GM23248 (cell line): ENCODE data around the gene ABCA1. TPM values are rescaled to one million over a fixed set of nuclear protein-coding genes. Genes with fewer than 3 reads are reported as not detected.

Source experiments
- DNase-seq: peaks from one replicate; pipeline ENCODE4 v3.0.0-alpha.2; 2015
- H2AFZ ChIP-seq: fragments of 200-600 bp; sonication (generic); 2 replicates; pipeline ENCODE4 v1.6.1; 2016; ENCODE audit warnings: antibody characterized with exemption
- H3F3A ChIP-seq: fragments of 200-600 bp; sonication (generic); 2 replicates; pipeline ENCODE4 v1.6.1; 2016; ENCODE audit warnings: mild to moderate bottlenecking, antibody characterized with exemption, mixed run types; ENCODE audit not compliant: insufficient read depth
- H3K27ac ChIP-seq: fragments of 200-600 bp; sonication (generic); 2 replicates; pipeline ENCODE4 v1.5.1; 2016; ENCODE audit warnings: mild to moderate bottlenecking
- H3K27me3 ChIP-seq: fragments of 200-600 bp; sonication (generic); replicated peaks from 2 replicates; pipeline ENCODE4 v1.6.1; 2016; ENCODE audit warnings: mild to moderate bottlenecking; ENCODE audit not compliant: insufficient read depth
- H3K36me3 ChIP-seq: fragments of 200-600 bp; sonication (generic); 2 replicates; pipeline ENCODE4 v1.6.1; 2016; ENCODE audit warnings: low read depth, mild to moderate bottlenecking
- H3K4me1 ChIP-seq: fragments of 200-600 bp; sonication (generic); 2 replicates; pipeline ENCODE4 v1.6.1; 2016; ENCODE audit warnings: mild to moderate bottlenecking; ENCODE audit not compliant: insufficient read depth
- H3K4me2 ChIP-seq: fragments of 200-600 bp; sonication (generic); one replicate; pipeline ENCODE4 v1.6.1; 2016; ENCODE audit warnings: mild to moderate bottlenecking; ENCODE audit not compliant: unreplicated experiment
- H3K4me3 ChIP-seq: fragments of 200-600 bp; sonication (generic); 2 replicates; pipeline ENCODE4 v1.5.1; 2016; ENCODE audit warnings: mild to moderate bottlenecking
- H3K79me2 ChIP-seq: fragments of 200-600 bp; sonication (generic); 2 replicates; pipeline ENCODE4 v1.6.1; 2016; ENCODE audit warnings: mild to moderate bottlenecking; ENCODE audit not compliant: insufficient read depth
- H3K9ac ChIP-seq: fragments of 200-600 bp; sonication (generic); 2 replicates; pipeline ENCODE4 v1.6.1; 2016; ENCODE audit warnings: mild to moderate bottlenecking
- H3K9me2 ChIP-seq: fragments of 200-600 bp; sonication (generic); 2 replicates; pipeline ENCODE4 v1.6.1; 2016; ENCODE audit warnings: mixed run types, mild to moderate bottlenecking, moderate library complexity; ENCODE audit not compliant: insufficient read depth
- H3K9me3 ChIP-seq: fragments of 200-600 bp; sonication (generic); one replicate; pipeline ENCODE4 v1.6.1; 2017; ENCODE audit warnings: low read depth
- H4K20me1 ChIP-seq: fragments of 200-600 bp; sonication (generic); 2 replicates; pipeline ENCODE4 v1.6.0; 2016; ENCODE audit not compliant: insufficient read depth
- EZH2 ChIP-seq: fragments of 200-600 bp; sonication (generic); IDR thresholded peaks from 2 replicates; pipeline ENCODE4 v1.6.1; 2018; ENCODE audit warnings: antibody characterized with exemption, mild to moderate bottlenecking; ENCODE audit not compliant: insufficient read depth, poor library complexity, severe bottlenecking
- EZH2phosphoT487 ChIP-seq: fragments of 200-600 bp; sonication (generic); IDR thresholded peaks from 2 replicates; pipeline ENCODE4 v1.6.1; 2018; ENCODE audit warnings: antibody characterized with exemption, moderate library complexity, mild to moderate bottlenecking, low read depth; ENCODE audit not compliant: insufficient read depth
- WGBS, 2 experiments: methylation state at CpG; one replicate each; pipeline ENCODE4 v1.1.6; 2015 to 2017; ENCODE audit warnings: low lambda C conversion rate in 2 of 2, low coverage in 1 of 2; ENCODE audit errors: missing lambda C conversion rate in 2 of 2; 5-methylcytosine and 5-hydroxymethylcytosine counted together
- in situ Hi-C: fragments of 300-500 bp; cut with MboI; formaldehyde crosslinking; loops from 2 replicates; pipeline ENCODE4 v1.15.0; 2020
- polyA plus RNA-seq: library from polyadenylated mRNA; unstranded; fragments of >200 nt; fragmentation: Nextera tagmentation; extraction: Ambion mirVana; gene quantifications from 2 replicates; pipeline ENCODE4 v1.2.1, GENCODE V29; 2016
- total RNA-seq: library from RNA; depleted of rRNA; stranded (reverse); fragments of >200 nt; shearing (Covaris generic); gene quantifications from 2 replicates; pipeline ENCODE4 v1.2.3, GENCODE V29; 2014

ABCA1 gene
- total and polyA plus RNA-seq, 2 experiments from 2014 or later, result 6.8 to 15.9 TPM

GRCh38 chr9:104869811-104870210 lies 58.1 kb downstream of the ABCA1 start:
- TF ChIP-seq EZH2 (no peak), EZH2phosphoT487 (no peak)
- Histone ChIP-seq H3K27me3 (no peaks in the 10 kb centered on the region), H3K9me2 (no peaks in the 10 kb centered on the region), H3K4me3 (no peak overlapping the region), H3K79me2 (no peaks in the 10 kb centered on the region), H3F3A (peaks cover 43% of the 10 kb centered on the region), H4K20me1 (no peaks in the 10 kb centered on the region), H3K36me3 (no peaks in the 10 kb centered on the region), H3K9me3 (no peaks in the 10 kb centered on the region), H3K27ac (0 out of 2 replicates have a peak overlapping the region, but pooled peaks have one; percentile 4), H3K4me2 (no peak overlapping the region), H3K4me1 (peaks cover 55% of the 10 kb centered on the region), H3K9ac (no peak overlapping the region), H2AFZ (no peak overlapping the region)
- in situ Hi-C loops, result loop anchor here (10.0 kb wide), 1 partner anchor 545 kb away; no protein-coding TSS in a partner anchor
- peak; percentile 46 for DNase-seq
- 19 to 32% methylated on average over 1 of the region's 1 CpG for WGBS, 2 experiments

- in situ Hi-C loops, result loop anchor here (10.0 kb wide), 1 partner anchor 546 kb away; no protein-coding TSS in a partner anchor
- Histone ChIP-seq H3K79me2 (no peaks in the 10 kb centered on the region), H3K36me3 (no peaks in the 10 kb centered on the region), H3K9me3 (no peaks in the 10 kb centered on the region), H3F3A (peaks cover 47% of the 10 kb centered on the region), H3K27ac (peak overlapping the region; percentile 12; the same call in 1 of the 2 replicates), H3K4me1 (peaks cover 62% of the 10 kb centered on the region), H3K9me2 (no peaks in the 10 kb centered on the region), H3K27me3 (no peaks in the 10 kb centered on the region), H2AFZ (no peak overlapping the region), H3K4me2 (peak overlapping the region; percentile 39), H3K9ac (peak overlapping the region; percentile 33; the same call in 1 of the 2 replicates), H4K20me1 (no peaks in the 10 kb centered on the region), H3K4me3 (no peak overlapping the region)
- 44 to 50% methylated on average over 10 to 12 of the region's 12 CpGs for whole genome bisulfite sequencing, 2 experiments
- DNase-seq, result peak; percentile 88
- TF ChIP-seq EZH2phosphoT487 (no peak), EZH2 (no peak)
These were observed 59.1 kb downstream of the ABCA1 start for GRCh38 chr9:104868687-104869404.

DNA sequence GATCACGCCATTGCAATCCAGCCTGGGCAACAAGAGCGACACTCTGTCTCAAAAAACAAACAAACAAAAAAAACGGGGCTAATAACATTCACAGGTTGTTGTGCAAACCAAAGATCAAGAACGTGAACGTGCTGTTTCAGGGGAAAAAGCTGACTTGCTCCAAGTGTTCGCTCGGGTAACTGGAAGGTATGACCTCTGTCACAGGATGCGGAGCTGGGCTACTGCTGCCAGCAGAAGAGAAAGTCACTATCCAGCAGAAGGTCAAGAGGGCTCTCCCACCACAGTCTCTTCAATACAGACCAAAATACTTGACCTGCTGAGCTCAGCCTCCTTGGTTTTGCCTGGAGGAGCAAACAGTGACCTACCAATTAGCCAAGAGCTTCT lies 59.7 kb downstream of the ABCA1 start:
- Histone ChIP-seq H2AFZ (no peak overlapping the region), H3F3A (peaks cover 47% of the 10 kb centered on the region), H3K9me3 (no peaks in the 10 kb centered on the region), H3K27me3 (no peaks in the 10 kb centered on the region), H3K79me2 (no peaks in the 10 kb centered on the region), H3K9ac (0 out of 2 replicates have a peak overlapping the region, but pooled peaks have one; percentile 24), H3K36me3 (no peaks in the 10 kb centered on the region), H3K4me1 (peaks cover 62% of the 10 kb centered on the region), H4K20me1 (no peaks in the 10 kb centered on the region), H3K9me2 (no peaks in the 10 kb centered on the region), H3K27ac (no peak overlapping the region), H3K4me3 (no peak overlapping the region), H3K4me2 (no peak overlapping the region)
- no peak for DNase-seq
- in situ Hi-C loops, result loop anchor here (10.0 kb wide), 1 partner anchor 547 kb away; no protein-coding TSS in a partner anchor
- TF ChIP-seq EZH2phosphoT487, result no peak
- no peak for TF ChIP-seq EZH2
- 78 to 83% methylated on average over 8 of the region's 8 CpGs for WGBS, 2 experiments

GRCh38 chr9:104866191-104866590 lies 61.8 kb downstream of the ABCA1 start:
- no peak overlapping the region for H3K4me3 ChIP-seq

More at GRCh38 chr9:104866191-104866590, 61.8 kb downstream of the ABCA1 start:
- peak; percentile 72 for DNase-seq
- 100% methylated on average over 1 of the region's 1 CpG for WGBS, 2 experiments
- H3F3A ChIP-seq, result peaks cover 44% of the 10 kb centered on the region
- no peaks in the 10 kb centered on the region for H3K9me2 ChIP-seq
- no peaks in the 10 kb centered on the region for H3K79me2 ChIP-seq
- no peak overlapping the region for H2AFZ ChIP-seq
- in situ Hi-C loops, result loop anchor here (10.0 kb wide), 1 partner anchor 549 kb away; no protein-coding TSS in a partner anchor
- no peak overlapping the region for H3K27ac ChIP-seq
- H3K4me1 ChIP-seq, result peaks cover 58% of the 10 kb centered on the region
- no peaks in the 10 kb centered on the region for H3K27me3 ChIP-seq
- no peaks in the 10 kb centered on the region for H3K9me3 ChIP-seq
- H4K20me1 ChIP-seq, result no peaks in the 10 kb centered on the region
- no peaks in the 10 kb centered on the region for H3K36me3 ChIP-seq
- H3K4me2 ChIP-seq, result no peak overlapping the region
- no peak for TF ChIP-seq EZH2
- no peak for TF ChIP-seq EZH2phosphoT487
- no peak overlapping the region for H3K9ac ChIP-seq
